CD8-positive, alpha-beta memory T cell (primary cell): Measurements from ENCODE around the gene FUT3. TPM values are rescaled to one million over a fixed set of nuclear protein-coding genes. Genes with fewer than 3 reads are reported as not detected.
"Not testable (repeated sequence)": the region's sequence is repeated elsewhere in the genome, so short reads cannot be mapped to it uniquely, and the experiment has no call there.

Source experiments
- CTCF ChIA-PET: fragments of 350-600 bp; sonication (Branson Sonifier 250); formaldehyde crosslinking; loops from one replicate; lab custom pipeline; 2021; ENCODE audit warnings: antibody characterized with exemption; lab: Charles Lee
- POLR2A ChIA-PET: fragments of 350-600 bp; sonication (Branson Sonifier 250); formaldehyde crosslinking; loops from one replicate; lab custom pipeline; 2021; ENCODE audit warnings: antibody characterized with exemption; lab: Charles Lee
- DNase-seq, 5 donors: peaks; one replicate each; pipeline versions ENCODE4 v3.0.0 to v3.0.0-alpha.2; 2020 to 2022; ENCODE audit warnings: mixed read lengths in 1 of 5
- H3K27ac ChIP-seq: one replicate; pipeline ENCODE4 v1.7.0; 2013; ENCODE audit warnings: low read depth, mild to moderate bottlenecking, low read length, moderate library complexity
- H3K27me3 ChIP-seq: 2 replicates; pipeline ENCODE4 v1.7.0; 2013; ENCODE audit warnings: low read length, mild to moderate bottlenecking; ENCODE audit not compliant: insufficient read depth, poor library complexity, severe bottlenecking
- H3K36me3 ChIP-seq: 2 replicates; pipeline ENCODE4 v1.7.0; 2013; ENCODE audit warnings: mild to moderate bottlenecking, low read length, moderate library complexity; ENCODE audit not compliant: insufficient read depth
- H3K4me1 ChIP-seq: 2 replicates; pipeline ENCODE4 v1.7.0; 2013; ENCODE audit warnings: mild to moderate bottlenecking, low read length, moderate library complexity; ENCODE audit not compliant: insufficient read depth
- H3K4me3 ChIP-seq: 2 replicates; pipeline ENCODE4 v1.7.0; 2013; ENCODE audit warnings: mild to moderate bottlenecking, low read length
- H3K9me3 ChIP-seq: 2 replicates; pipeline ENCODE4 v1.7.0; 2013; ENCODE audit warnings: mild to moderate bottlenecking, low read length
- H3K27ac Mint-ChIP-seq, 8 donors: one replicate each; pipeline ENCODE4 v1.8.0; 2020 to 2021; ENCODE audit warnings: mixed read lengths in 8 of 8, mild to moderate bottlenecking in 6 of 8, inconsistent platforms in 3 of 8, moderate library complexity in 3 of 8
- H3K27me3 Mint-ChIP-seq, 2 donors: one replicate each; pipeline ENCODE4 v1.8.0; 2020 to 2021; ENCODE audit warnings: mixed read lengths in 2 of 2, mild to moderate bottlenecking in 1 of 2, moderate library complexity in 1 of 2
- H3K36me3 Mint-ChIP-seq, 3 donors: one replicate each; pipeline ENCODE4 v1.8.0; 2020 to 2021; ENCODE audit warnings: mixed read lengths in 3 of 3, inconsistent platforms in 1 of 3, mild to moderate bottlenecking in 1 of 3
- H3K4me1 Mint-ChIP-seq, 3 donors: one replicate each; pipeline ENCODE4 v1.8.0; 2020 to 2021; ENCODE audit warnings: mixed read lengths in 3 of 3, inconsistent platforms in 1 of 3, mild to moderate bottlenecking in 1 of 3
- H3K4me3 Mint-ChIP-seq, 7 donors: one replicate each; pipeline ENCODE4 v1.8.0; 2020 to 2021; ENCODE audit warnings: mixed read lengths in 7 of 7, mild to moderate bottlenecking in 6 of 7, moderate library complexity in 4 of 7, inconsistent platforms in 2 of 7
- H3K9me3 Mint-ChIP-seq, 5 donors: one replicate each; pipeline ENCODE4 v1.8.0; 2020 to 2022; ENCODE audit warnings: mixed read lengths in 5 of 5, mild to moderate bottlenecking in 3 of 5, moderate library complexity in 2 of 5, inconsistent platforms in 1 of 5
- polyA plus RNA-seq: library from polyadenylated mRNA; unstranded; fragments of 300-500 nt; fragmentation: Illumina TruSeq; gene quantifications from one replicate; pipeline ENCODE4 v1.2.3, GENCODE V29; 2021
- total RNA-seq, 2 experiments: library from RNA; stranded (reverse); gene quantifications; one replicate each; pipeline ENCODE4 v1.2.3, GENCODE V29; 2021

The FUT3 gene
- total and polyA plus RNA-seq, 3 experiments from 2014 or later: not detected

DNA sequence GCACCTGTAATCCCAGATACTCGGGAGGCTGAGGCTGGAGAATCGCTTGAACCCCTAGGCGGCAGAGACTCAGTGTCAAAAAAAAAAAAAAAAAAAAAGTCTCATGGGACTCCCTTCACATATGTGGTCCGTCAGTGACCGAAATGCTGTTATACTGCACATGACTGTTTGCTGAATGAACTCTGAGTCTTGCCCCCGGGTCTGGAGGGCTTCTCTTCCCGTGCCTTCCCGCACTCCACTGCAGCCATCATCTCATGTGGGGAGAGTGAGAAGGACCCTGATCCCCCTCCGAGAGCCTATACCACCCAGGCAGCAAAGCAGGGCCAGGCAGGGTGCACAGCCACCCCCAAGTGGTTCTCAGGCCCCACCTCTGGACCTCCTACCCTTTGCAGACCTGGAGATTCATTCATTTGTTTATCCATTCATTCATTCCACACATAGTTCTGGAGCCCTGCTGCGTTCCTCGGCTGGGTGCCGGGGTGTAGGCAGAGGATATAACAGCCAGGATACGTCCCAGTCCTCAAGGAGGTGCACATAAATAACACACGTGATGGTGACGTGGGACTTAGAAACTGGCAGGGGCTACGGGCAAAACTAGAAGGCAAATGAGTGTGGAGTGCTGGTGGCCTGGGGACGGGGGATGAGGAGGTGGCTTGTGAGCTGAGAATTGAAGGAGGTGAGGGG, 38.2 kb upstream of the FUT3 start:
- no peaks in the 10 kb centered on the region for H3K9me3 Mint-ChIP-seq
- H3K4me1 ChIP-seq: no peaks in the 10 kb centered on the region
- H3K27me3 ChIP-seq: no peaks in the 10 kb centered on the region
- CTCF ChIA-PET: no interaction called here
- H3K27ac ChIP-seq: no peak overlapping the region
- H3K27ac Mint-ChIP-seq: peak overlapping the region in 1 of 8 donors; percentile 37
- no peak for DNase-seq
- peaks cover 0 to 3% (median 0%) of the 10 kb centered on the region in 3 donors for H3K36me3 Mint-ChIP-seq
- peaks cover 0 to 2% (median 0%) of the 10 kb centered on the region in 3 donors for H3K4me1 Mint-ChIP-seq
- POLR2A ChIA-PET: no interaction called here
- H3K36me3 ChIP-seq: no peaks in the 10 kb centered on the region
- H3K27me3 Mint-ChIP-seq: peaks cover 6 to 12% of the 10 kb centered on the region in 2 donors
- no peaks in the 10 kb centered on the region for H3K9me3 ChIP-seq
- H3K4me3 Mint-ChIP-seq: no peak overlapping the region
- H3K4me3 ChIP-seq: no peak overlapping the region

DNA sequence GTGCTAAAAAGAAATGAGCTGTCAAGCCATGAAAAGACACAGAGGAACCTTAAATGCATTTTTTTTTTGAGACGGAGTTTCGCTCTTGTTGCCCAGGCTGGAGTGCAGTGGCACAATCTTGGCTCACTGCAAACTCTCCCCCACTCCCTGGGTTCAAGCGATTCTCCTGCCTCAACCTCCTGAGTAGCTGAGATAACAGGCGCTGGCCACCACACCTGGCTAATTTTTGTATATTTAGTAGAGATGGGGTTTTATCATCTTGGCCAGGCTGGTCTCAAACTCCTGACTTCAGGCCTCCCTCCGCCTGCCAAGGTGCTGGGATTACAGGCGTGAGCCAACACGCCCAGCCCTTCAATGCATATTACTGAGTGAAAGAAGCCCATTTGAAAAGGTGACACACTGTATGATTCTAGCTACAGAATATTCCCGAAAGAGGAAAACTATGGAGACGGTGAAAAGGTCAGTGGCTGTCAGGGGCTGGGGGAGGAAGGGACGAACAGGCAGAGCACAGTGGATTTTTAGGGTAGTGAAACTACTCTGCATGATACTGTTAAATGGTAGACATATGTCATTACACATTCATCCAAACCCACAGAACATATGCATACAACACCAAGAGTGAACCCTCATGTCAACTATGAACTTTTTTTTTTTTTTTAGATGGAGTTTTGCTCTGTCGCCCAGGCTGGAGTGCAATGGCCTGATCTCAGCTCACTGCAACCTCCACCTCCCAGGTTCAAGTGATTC, 33.0 kb upstream of the FUT3 start:
- CTCF ChIA-PET: interaction anchor here (0.9 kb wide), 1 partner anchor 77 kb away, joined by 3 read pairs; no protein-coding TSS in a partner anchor
- H3K4me1 ChIP-seq, H3K4me1 Mint-ChIP-seq, H3K9me3 ChIP-seq, H3K4me3 ChIP-seq, H3K36me3 Mint-ChIP-seq, H3K4me3 Mint-ChIP-seq, H3K9me3 Mint-ChIP-seq, H3K36me3 ChIP-seq, POLR2A ChIA-PET, H3K27ac Mint-ChIP-seq, H3K27me3 ChIP-seq, DNase-seq, H3K27ac ChIP-seq: not testable (repeated sequence)
- peaks cover 2 to 29% of the 10 kb centered on the region in 2 donors for H3K27me3 Mint-ChIP-seq

GRCh38 chr19:5883157-5883873, 32.1 kb upstream of the FUT3 start:
- H3K27ac ChIP-seq, POLR2A ChIA-PET, H3K9me3 ChIP-seq, H3K4me1 ChIP-seq, H3K9me3 Mint-ChIP-seq, H3K4me3 ChIP-seq, DNase-seq, H3K4me1 Mint-ChIP-seq, H3K4me3 Mint-ChIP-seq, H3K27me3 ChIP-seq, H3K36me3 Mint-ChIP-seq, H3K36me3 ChIP-seq, H3K27ac Mint-ChIP-seq: not testable (repeated sequence)
- CTCF ChIA-PET: interaction anchor here (0.9 kb wide), 1 partner anchor 78 kb away, joined by 3 read pairs; no protein-coding TSS in a partner anchor
- H3K27me3 Mint-ChIP-seq: peaks cover 2 to 33% of the 10 kb centered on the region in 2 donors

GRCh38 chr19:5882421-5882968, 31.2 kb upstream of the FUT3 start:
- CTCF ChIA-PET: no interaction called here
- no peaks in the 10 kb centered on the region for H3K27me3 ChIP-seq
- H3K27ac ChIP-seq: no peak overlapping the region
- no peaks in the 10 kb centered on the region for H3K4me1 ChIP-seq
- no peaks in the 10 kb centered on the region for H3K9me3 ChIP-seq
- no peak overlapping the region for H3K27ac Mint-ChIP-seq
- no peak overlapping the region for H3K4me3 ChIP-seq
- H3K36me3 Mint-ChIP-seq: no peaks in the 10 kb centered on the region
- DNase-seq: no peak
- no peaks in the 10 kb centered on the region for H3K9me3 Mint-ChIP-seq
- no peak overlapping the region for H3K4me3 Mint-ChIP-seq
- H3K36me3 ChIP-seq: no peaks in the 10 kb centered on the region
- peaks cover 4 to 32% of the 10 kb centered on the region in 2 donors for H3K27me3 Mint-ChIP-seq
- POLR2A ChIA-PET: no interaction called here
- H3K4me1 Mint-ChIP-seq: no peaks in the 10 kb centered on the region

GRCh38 chr19:5881543-5882299, 30.5 kb upstream of the FUT3 start:
- no peaks in the 10 kb centered on the region for H3K9me3 ChIP-seq
- ChIA-PET POLR2A (no interaction called here), CTCF (no interaction called here)
- Mint-ChIP-seq H3K36me3 (no peaks in the 10 kb centered on the region), H3K4me3 (no peak overlapping the region), H3K27me3 (peaks cover 4 to 35% of the 10 kb centered on the region in 2 donors), H3K4me1 (no peaks in the 10 kb centered on the region), H3K9me3 (no peaks in the 10 kb centered on the region), H3K27ac (no peak overlapping the region)
- no peaks in the 10 kb centered on the region for H3K27me3 ChIP-seq
- H3K4me3 ChIP-seq: no peak overlapping the region
- DNase-seq: no peak
- H3K27ac ChIP-seq: no peak overlapping the region
- H3K4me1 ChIP-seq: no peaks in the 10 kb centered on the region
- no peaks in the 10 kb centered on the region for H3K36me3 ChIP-seq

- H3K9me3 Mint-ChIP-seq: no peaks in the 10 kb centered on the region
- Histone ChIP-seq H3K4me1 (no peaks in the 10 kb centered on the region), H3K9me3 (no peaks in the 10 kb centered on the region), H3K36me3 (no peaks in the 10 kb centered on the region), H3K27ac (no peak overlapping the region), H3K27me3 (no peaks in the 10 kb centered on the region), H3K4me3 (no peak overlapping the region)
- POLR2A ChIA-PET: no interaction called here
- H3K4me3 Mint-ChIP-seq: no peak overlapping the region
- CTCF ChIA-PET: no interaction called here
- DNase-seq: no peak
- no peak overlapping the region for H3K27ac Mint-ChIP-seq
- H3K4me1 Mint-ChIP-seq: no peaks in the 10 kb centered on the region
- H3K27me3 Mint-ChIP-seq: peaks cover 4 to 41% of the 10 kb centered on the region in 2 donors
- no peaks in the 10 kb centered on the region for H3K36me3 Mint-ChIP-seq
These were observed 29.4 kb upstream of the FUT3 start for GRCh38 chr19:5880604-5881078.

DNA sequence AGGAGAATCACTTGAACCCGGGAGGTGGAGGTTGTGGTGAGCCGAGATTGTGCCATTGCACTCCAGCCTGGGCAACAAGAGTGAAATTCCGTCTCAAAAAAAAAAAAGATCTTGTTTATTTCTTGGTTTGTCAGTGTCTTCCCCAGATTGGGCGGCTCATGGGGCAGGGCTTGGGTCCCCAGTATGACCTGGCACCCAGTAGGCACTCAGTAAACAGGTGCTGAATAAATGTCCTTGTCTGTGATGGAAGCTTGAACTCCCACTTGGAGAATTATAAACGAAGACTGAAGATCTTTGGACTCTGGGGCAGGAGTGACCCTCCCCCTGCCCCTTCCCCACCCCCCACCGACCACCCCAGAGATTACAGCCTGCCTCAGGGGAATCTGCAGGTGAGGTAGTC, 28.9 kb upstream of the FUT3 start:
- Histone ChIP-seq H3K27ac (no peak overlapping the region), H3K4me3 (no peak overlapping the region), H3K27me3 (no peaks in the 10 kb centered on the region), H3K36me3 (no peaks in the 10 kb centered on the region), H3K9me3 (no peaks in the 10 kb centered on the region), H3K4me1 (no peaks in the 10 kb centered on the region)
- H3K27me3 Mint-ChIP-seq: peaks cover 4 to 37% of the 10 kb centered on the region in 2 donors
- H3K9me3 Mint-ChIP-seq: no peaks in the 10 kb centered on the region
- DNase-seq: no peak
- H3K27ac Mint-ChIP-seq: no peak overlapping the region
- H3K4me1 Mint-ChIP-seq: no peaks in the 10 kb centered on the region
- ChIA-PET POLR2A (no interaction called here), CTCF (no interaction called here)
- no peak overlapping the region for H3K4me3 Mint-ChIP-seq
- H3K36me3 Mint-ChIP-seq: no peaks in the 10 kb centered on the region
